AG10803 (cell line): Measurements from ENCODE around the gene PTH2R.
"Not testable (repeated sequence)": the region's sequence is repeated elsewhere in the genome, so short reads cannot be mapped to it uniquely, and the experiment has no call there.

Experiments
- DNase-seq: peaks from one replicate; pipeline ENCODE4 v3.0.0; 2010; ENCODE audit warnings: low read depth
- H3K4me3 ChIP-seq: 2 replicates; pipeline ENCODE4 v1.5.1; 2011; ENCODE audit warnings: mild to moderate bottlenecking, low read length, control low read depth
- CTCF ChIP-seq: conservative IDR thresholded peaks from 2 replicates; pipeline ENCODE4 v1.5.1; 2011; ENCODE audit warnings: mild to moderate bottlenecking, low read length, control low read depth, inconsistent platforms

PTH2R gene

DNA sequence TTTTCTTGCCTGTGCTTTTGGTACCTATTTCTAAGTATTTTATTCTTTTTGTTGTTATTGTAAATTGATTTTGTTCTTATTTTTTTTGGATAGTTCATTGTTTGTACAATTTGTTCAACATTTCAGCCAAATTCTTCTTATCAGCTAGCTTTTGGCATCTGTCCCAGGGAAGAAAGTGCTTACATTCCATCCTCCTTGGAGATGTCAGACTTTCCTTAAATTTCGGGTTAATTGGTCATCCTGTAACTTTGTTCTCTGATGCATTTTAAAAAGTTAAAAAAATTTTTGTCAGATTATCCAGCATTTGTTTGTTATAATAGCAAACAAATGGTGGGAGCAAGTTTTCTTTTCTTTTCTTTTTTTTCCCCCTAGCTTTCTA is 60.3 kb downstream of the PTH2R start:
- DNase-seq = no peak
- no peak overlapping the region for H3K4me3 ChIP-seq
- TF ChIP-seq CTCF = no peak

- no peak for TF ChIP-seq CTCF
- no peak for DNase-seq
- no peak overlapping the region for H3K4me3 ChIP-seq
Measured at GRCh38 chr2:208467564-208467963, 61.0 kb downstream of the PTH2R start.

GRCh38 chr2:208477741-208478140 is 71.1 kb downstream of the PTH2R start:
- TF ChIP-seq CTCF = no peak
- no peak for DNase-seq
- no peak overlapping the region for H3K4me3 ChIP-seq

DNA sequence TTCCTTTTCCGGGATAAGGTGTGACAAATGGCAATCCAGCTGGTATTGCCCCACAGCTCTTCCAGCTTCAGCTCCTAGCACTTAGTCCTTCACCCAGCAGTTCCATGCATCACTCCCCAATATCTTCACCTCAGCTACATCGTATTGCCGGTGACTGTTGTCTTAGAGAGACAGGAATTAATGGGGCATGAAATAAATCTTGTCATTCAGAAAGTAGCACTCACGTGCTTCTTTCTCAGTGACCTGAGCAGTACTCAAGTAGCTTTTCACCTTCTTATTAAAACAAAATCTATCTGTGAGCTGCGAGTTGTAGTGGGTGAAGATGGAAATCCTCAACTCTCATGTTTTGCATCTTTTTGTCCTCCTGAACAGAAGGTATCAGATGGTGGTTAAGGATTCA is 72.8 kb downstream of the PTH2R start:
- H3K4me3 ChIP-seq = no peak overlapping the region
- DNase-seq = no peak
- no peak for TF ChIP-seq CTCF

- DNase-seq, H3K4me3 ChIP-seq: not testable (repeated sequence)
Measured at GRCh38 chr2:208481945-208482344, 75.4 kb downstream of the PTH2R start.

- H3K4me3 ChIP-seq, DNase-seq: not testable (repeated sequence)
Measured at GRCh38 chr2:208482453-208483015, 75.9 kb downstream of the PTH2R start.

DNA sequence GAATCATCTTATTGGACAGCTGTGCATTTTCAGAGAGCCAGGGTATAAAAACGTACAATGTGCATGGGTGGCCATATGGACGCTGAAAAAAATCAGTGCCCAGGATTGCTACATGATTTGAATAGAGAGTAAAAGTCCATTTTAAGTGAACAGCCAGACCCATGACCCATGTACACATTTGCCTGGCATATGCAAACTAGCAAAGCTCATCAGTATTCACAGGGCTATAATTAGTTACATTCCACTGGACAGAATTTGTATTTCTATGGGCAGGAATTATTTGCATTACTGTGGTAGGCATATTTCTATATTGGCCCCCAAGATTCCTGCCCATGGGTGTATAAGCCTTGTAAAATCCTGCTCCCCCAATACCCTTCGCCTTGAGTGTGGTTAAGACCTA is 78.8 kb downstream of the PTH2R start:
- DNase-seq = no peak
- no peak for TF ChIP-seq CTCF
- no peak overlapping the region for H3K4me3 ChIP-seq

GRCh38 chr2:208488686-208489564 is 82.3 kb downstream of the PTH2R start:
- no peak for DNase-seq
- no peak overlapping the region for H3K4me3 ChIP-seq
- no peak for TF ChIP-seq CTCF
